Femur (tissue), 1 donor: ENCODE results near the gene GSTP1.

Experiments
- DNase-seq: peaks from one replicate; pipeline ENCODE4 v3.0.0-alpha.2; 2017

GSTP1 gene

GRCh38 chr11:67632175-67632981 is 48.8 kb downstream of the GSTP1 start:
- DNase-seq, result peak; percentile 20

GRCh38 chr11:67632982-67633755 is 49.6 kb downstream of the GSTP1 start:
- peak; percentile 14 for DNase-seq

GRCh38 chr11:67633758-67634365 is 50.2 kb downstream of the GSTP1 start:
- no peak for DNase-seq

DNA sequence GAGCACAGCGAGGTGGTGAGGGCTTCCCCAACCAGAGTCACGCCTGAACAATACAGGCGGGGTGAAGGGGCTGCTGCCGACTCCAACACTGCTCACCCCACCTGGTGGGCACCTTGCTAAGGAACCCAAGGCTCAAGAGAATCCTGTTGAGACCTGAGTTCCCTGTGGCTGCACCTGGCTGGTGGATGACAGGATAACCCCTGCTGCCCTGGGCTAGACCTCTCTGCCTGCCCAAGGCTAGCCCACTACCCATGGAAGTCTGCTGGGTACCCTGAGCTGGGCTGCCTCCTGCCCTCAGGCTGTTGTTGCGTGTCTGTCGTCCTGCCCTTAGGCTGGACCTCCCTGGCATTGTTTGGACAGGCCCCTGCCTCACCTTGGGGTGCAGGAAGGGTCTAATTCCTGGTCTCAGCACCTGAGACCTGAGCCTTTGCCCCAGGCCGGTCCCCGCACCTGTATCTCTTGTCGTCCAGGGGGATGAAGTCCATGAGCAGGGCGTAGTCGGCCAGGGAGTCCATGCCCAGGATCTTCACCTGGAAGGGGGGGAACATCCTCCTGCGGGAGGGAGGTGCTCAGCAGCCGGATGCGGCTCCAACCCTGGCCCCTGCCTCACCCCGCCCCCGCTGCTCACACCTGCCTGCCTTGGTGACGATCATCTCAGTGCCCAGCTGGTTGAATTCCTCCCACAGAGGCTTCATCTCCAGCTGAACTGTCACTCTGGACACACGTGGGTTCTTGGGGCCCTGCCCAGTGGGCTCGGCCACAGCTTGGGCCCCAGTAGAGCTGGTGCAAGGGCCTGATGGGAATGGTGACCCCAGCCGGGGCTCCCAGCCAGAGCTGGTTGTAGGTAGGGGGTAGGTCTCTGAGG is 51.0 kb downstream of the GSTP1 start:
- DNase-seq, result no peak

DNA sequence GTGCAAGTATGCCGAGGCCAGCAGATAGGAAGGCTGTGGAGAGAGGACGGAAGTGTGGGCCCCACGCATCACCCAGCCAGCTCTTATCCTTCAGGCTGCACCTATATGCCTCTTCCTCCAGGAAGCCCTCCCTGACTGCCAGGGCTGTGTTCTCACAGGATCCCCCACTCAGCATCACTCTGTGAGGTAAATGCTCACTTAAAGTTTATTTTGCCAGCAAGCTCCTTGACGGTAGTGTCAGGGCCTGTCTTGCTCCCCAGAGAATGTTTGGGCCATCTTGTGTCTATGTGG is 51.6 kb downstream of the GSTP1 start:
- DNase-seq, result no peak
